Forelimb muscle (tissue), 1 donor: ENCODE results near the gene B3GAT1. TPM values are rescaled to one million over a fixed set of nuclear protein-coding genes. Genes with fewer than 3 reads are reported as not detected.

Experiments
- DNase-seq: peaks from one replicate; pipeline ENCODE4 v3.0.0-alpha.2; 2013; ENCODE audit warnings: low read depth
- polyA plus RNA-seq: library from polyadenylated mRNA; unstranded; fragments of 120-200 nt; gene quantifications from one replicate; pipeline ENCODE4 v1.2.1, GENCODE V29; 2013; ENCODE audit not compliant: insufficient read length

B3GAT1 gene
- polyA plus RNA-seq, 1 donor: 0.52 TPM

GRCh38 chr11:134334796-134335571, 77.1 kb downstream of the B3GAT1 start:
- DNase-seq: no peak

DNA sequence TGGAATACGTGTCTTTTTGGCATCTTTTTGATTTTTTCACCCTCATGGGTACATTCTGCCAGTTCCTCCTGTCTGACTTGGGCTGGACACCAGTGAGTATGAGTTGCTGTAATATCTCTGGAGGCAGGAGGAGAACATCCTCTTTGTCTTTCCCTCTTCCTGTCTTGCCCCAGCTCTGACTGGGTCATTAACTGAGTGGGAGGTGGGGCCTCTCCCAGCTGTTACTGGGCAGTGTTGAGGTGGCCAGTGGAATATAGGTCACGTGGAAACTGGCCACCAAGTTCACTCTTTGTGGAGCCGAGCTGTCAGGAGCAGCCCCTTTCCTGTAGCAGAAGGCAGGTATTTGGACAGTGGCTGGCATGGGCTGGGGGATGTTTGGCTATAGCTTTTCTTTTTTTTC, 78.1 kb downstream of the B3GAT1 start:
- DNase-seq: no peak

GRCh38 chr11:134333312-134333711, 78.7 kb downstream of the B3GAT1 start:
- DNase-seq: no peak

DNA sequence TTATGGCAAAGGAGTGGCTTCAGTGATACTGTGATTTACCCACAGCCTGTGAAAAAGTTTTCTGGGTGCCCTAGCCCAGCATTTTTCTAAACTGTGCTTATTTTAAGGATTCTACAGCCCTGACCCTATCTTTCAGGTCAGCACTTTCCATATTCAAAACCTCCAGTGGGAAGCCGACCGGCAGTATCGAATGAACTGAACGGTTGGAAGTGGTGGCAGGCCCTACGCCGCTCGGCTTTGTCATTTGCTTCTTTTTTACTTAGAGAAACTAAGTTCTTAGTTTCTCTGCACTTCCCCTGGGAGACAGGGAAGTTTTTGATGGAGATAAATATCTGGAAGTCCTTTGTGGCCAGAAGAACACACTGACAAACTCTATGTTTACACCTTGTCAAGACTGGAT, 79.3 kb downstream of the B3GAT1 start:
- no peak for DNase-seq

- no peak for DNase-seq
These were observed 79.8 kb downstream of the B3GAT1 start for GRCh38 chr11:134332189-134332631.

GRCh38 chr11:134331354-134332188, 80.5 kb downstream of the B3GAT1 start, which contains the start of gene GLB1L2:
Gene GLB1L2 (plus strand): TSS chr11:134331988. CDS start chr11:134332062, 74 bp downstream.
- DNase-seq: no peak

DNA sequence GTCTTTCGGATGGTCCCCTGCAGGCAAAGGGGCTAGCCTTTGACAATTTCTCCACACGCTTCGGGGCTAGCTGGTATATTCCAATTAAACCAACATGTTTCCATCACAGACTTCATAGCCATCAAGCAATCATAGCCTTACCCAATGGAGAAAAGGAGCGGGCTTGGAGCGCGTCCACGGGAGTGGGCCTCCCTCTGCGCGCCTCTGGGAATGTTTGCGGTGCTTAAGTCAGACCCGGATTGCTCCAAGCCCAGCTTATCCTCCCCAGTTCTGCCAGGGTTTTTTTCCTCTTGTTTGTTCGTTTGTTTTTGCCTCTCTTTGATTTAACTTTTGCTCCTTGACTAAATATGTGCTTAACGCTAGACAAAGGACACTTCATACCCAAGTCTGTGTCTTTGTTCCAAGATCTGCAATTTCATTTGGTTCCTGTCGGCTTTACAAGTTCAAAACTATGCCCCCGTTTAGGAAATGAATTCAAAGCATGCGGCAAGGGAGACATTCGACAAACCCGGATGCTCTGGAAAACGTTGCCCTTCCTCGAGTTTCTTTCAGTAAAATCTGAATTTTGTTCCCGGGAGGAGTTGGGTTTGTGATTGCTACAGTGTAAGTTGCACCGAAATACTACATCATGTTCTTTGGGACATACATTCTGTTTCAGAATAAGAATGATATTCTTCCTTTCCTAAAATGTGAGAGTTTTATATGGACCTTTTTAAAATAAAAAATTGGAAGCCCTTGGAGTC, 81.3 kb downstream of the B3GAT1 start:
- no peak for DNase-seq

Other genes with a start within 250 kb of the B3GAT1 start
- gene NCAPD3, start 188.3 kb downstream of the B3GAT1 start, polyA plus RNA-seq: 13.3 TPM
- gene VPS26B, start 187.6 kb downstream of the B3GAT1 start, polyA plus RNA-seq: 30.4 TPM
- gene THYN1, start 158.9 kb downstream of the B3GAT1 start, polyA plus RNA-seq: 30.6 TPM
- 21.9 TPM for gene ACAD8, start 158.7 kb downstream of the B3GAT1 start, polyA plus RNA-seq
- gene GLB1L3, start 135.9 kb downstream of the B3GAT1 start, polyA plus RNA-seq: 0.08 TPM
- 0.47 TPM for gene GLB1L2, start 80.3 kb downstream of the B3GAT1 start, polyA plus RNA-seq